ENCODE results near the gene CNN2. TPM values are rescaled to one million over a fixed set of nuclear protein-coding genes. Genes with fewer than 3 reads are reported as not detected.

Gene CNN2
- polyA plus RNA-seq, 2 of the 4 experiments (the other 2 are of a cell fraction): 31.7 to 99.3 TPM

- TF ChIP-seq MAX (IDR thresholded peaks at IDR 0.05) (no peak), EHMT2 (IDR thresholded peaks at IDR 0.05; ENCODE audit: low read depth) (no peak), REST (IDR thresholded peaks at IDR 0.05) (no peak), CTCF (IDR thresholded peaks at IDR 0.05) (no peak), RNF2 (IDR thresholded peaks at IDR 0.05; ENCODE audit: borderline replicate concordance, low read depth) (no peak), E2F6 (IDR thresholded peaks at IDR 0.05; ENCODE audit: borderline replicate concordance, low read depth) (no peak), ZNF302 (CRISPR knock-in tag; IDR thresholded peaks at IDR 0.05) (no peak)
- FAIRE-seq (no peak), DNase-seq (ENCODE audit: low read depth in 1 of 2, low spot score in 1 of 2) (peak; percentile 50 to 91), ATAC-seq (peak; percentile 72 to 83)
- Histone ChIP-seq H3K4me3 (peak overlapping the region; percentile 35; the same call in 2 of the 3 replicates), H3K4me2 (peak overlapping the region; percentile 63), H3K27ac (peak overlapping the region; percentile 62 to 81), H3K4me1 (peaks cover 6% of the 10 kb centered on the region; the same call in 1 of the 3 replicates), H3K9me3 (no peaks in the 10 kb centered on the region)
- ChIA-PET POLR2A (interaction anchor here (1.0 to 1.3 kb wide), 3 partner anchors 12 to 22 kb away, joined by 3 to 4 read pairs (median 3); partner anchors contain the start of genes GPX4 and POLR2E), CTCF (interaction anchor here (0.8 to 1.7 kb wide), 3 partner anchors 16 to 161 kb away, joined by 3 to 5 read pairs (median 3); no protein-coding TSS in a partner anchor)
- WGBS (ENCODE audit: missing lambda C conversion rate): 20% methylated on average over 12 of the region's 51 CpGs
These were observed 55.9 kb downstream of the CNN2 start for GRCh38 chr19:1082165-1082927.

- peak overlapping the region; percentile 35; the same call in 2 of the 3 replicates for H3K4me3 ChIP-seq
- H3K27ac ChIP-seq: peak overlapping the region in 1 of 2 experiments; percentile 81; a peak in 3 of 6 replicates
- no peaks in the 10 kb centered on the region for H3K9me3 ChIP-seq
- ATAC-seq (no peak), FAIRE-seq (no peak), DNase-seq (ENCODE audit: low read depth in 1 of 2, low spot score in 1 of 2) (no peak)
- WGBS (ENCODE audit: missing lambda C conversion rate): 93% methylated on average over 45 of the region's 59 CpGs
- TF ChIP-seq ZFP36 (IDR thresholded peaks at IDR 0.05; ENCODE audit: borderline replicate concordance, partially characterized antibody): no peak
- TF ChIP-seq KDM1A (IDR thresholded peaks at IDR 0.05; ENCODE audit: low read depth): no peak
- no peak for TF ChIP-seq ELK1 (IDR thresholded peaks at IDR 0.05; ENCODE audit: low read depth, low read length)
- no peak for TF ChIP-seq JUN (IDR thresholded peaks at IDR 0.05)
- TF ChIP-seq TFCP2L1 (CRISPR knock-in tag; IDR thresholded peaks at IDR 0.05): no peak
- ChIA-PET CTCF (interaction anchor here (0.8 to 1.1 kb wide), 2 partner anchors 17 to 161 kb away, joined by 3 read pairs; no protein-coding TSS in a partner anchor), POLR2A (interaction anchor here (1.0 to 1.3 kb wide), 3 partner anchors 11 to 21 kb away, joined by 3 to 4 read pairs (median 3); partner anchors contain the start of genes GPX4 and POLR2E)
- peak overlapping the region; percentile 63 for H3K4me2 ChIP-seq
- H3K4me1 ChIP-seq: peaks cover 6% of the 10 kb centered on the region; the same call in 1 of the 3 replicates
These were observed 56.8 kb downstream of the CNN2 start for GRCh38 chr19:1082928-1083816.
